H1 (cell line): ENCODE measurements around the gene DUSP10. TPM values are rescaled to one million over a fixed set of nuclear protein-coding genes. Genes with fewer than 3 reads are reported as not detected.
A peak's percentile ranks its signal among the peaks of the same experiment; 100 is the strongest.

Experiments used
- CTCF ChIA-PET: fragments of 300-600 bp; sonication (Branson Sonifier 250); formaldehyde crosslinking; loops from one replicate; lab custom pipeline; 2021; ENCODE audit not compliant: partially characterized antibody; lab: Charles Lee
- POLR2A ChIA-PET: fragments of 300-600 bp; sonication (Branson Sonifier 250); formaldehyde crosslinking; loops from one replicate; lab custom pipeline; 2021; ENCODE audit warnings: inconsistent platforms; ENCODE audit not compliant: partially characterized antibody; lab: Charles Lee
- DNase-seq, 2 experiments: peaks; one replicate each; pipeline versions ENCODE4 v3.0.0 to v3.0.0-alpha.2; 2010 to 2022; ENCODE audit warnings: low spot score in 2 of 2, low read depth in 1 of 2, mixed read lengths in 1 of 2
- FAIRE-seq: peaks from 2 replicates; lab custom pipeline; 2011; peaks lifted over from hg19 to GRCh38; lab: Jason Lieb, UNC
- H2AFZ ChIP-seq: 2 replicates; pipeline ENCODE4 v1.8.1; 2012; ENCODE audit warnings: low read length, inconsistent platforms
- H2AK5ac ChIP-seq: 2 replicates; pipeline ENCODE4 v1.6.1; 2013; ENCODE audit warnings: low read depth, low read length
- H2BK120ac ChIP-seq: replicated peaks from 2 replicates; pipeline ENCODE3; 2013; ENCODE audit warnings: low read depth, low read length, inconsistent platforms
- H2BK12ac ChIP-seq: 2 replicates; pipeline ENCODE4 v1.6.1; 2013; ENCODE audit warnings: low read depth, low read length
- H2BK15ac ChIP-seq: 2 replicates; pipeline ENCODE4 v1.6.1; 2013; ENCODE audit warnings: low read length
- H2BK20ac ChIP-seq: 2 replicates; pipeline ENCODE4 v1.6.1; 2013; ENCODE audit warnings: low read length
- H2BK5ac ChIP-seq: 2 replicates; pipeline ENCODE4 v1.6.1; 2013; ENCODE audit warnings: low read depth, low read length
- H3K14ac ChIP-seq: 2 replicates; pipeline ENCODE4 v1.6.1; 2013; ENCODE audit warnings: inconsistent platforms; ENCODE audit not compliant: insufficient read length
- H3K18ac ChIP-seq: 2 replicates; pipeline ENCODE4 v1.6.1; 2013; ENCODE audit warnings: low read length; ENCODE audit errors: extremely low read depth
- H3K23ac ChIP-seq: 2 replicates; pipeline ENCODE4 v1.6.1; 2013; ENCODE audit warnings: inconsistent platforms; ENCODE audit not compliant: insufficient read length
- H3K23me2 ChIP-seq: 2 replicates; pipeline ENCODE4 v1.6.1; 2013; ENCODE audit warnings: low read depth, low read length
- H3K27ac ChIP-seq: 2 replicates; pipeline ENCODE4 v1.6.1; 2011; ENCODE audit warnings: low read depth, low read length, inconsistent platforms
- H3K27me3 ChIP-seq, 4 experiments: replicated peaks in 1 of 4; 1 replicate in 1 of 4; 2 replicates in 3 of 4; pipeline versions ENCODE4 v1.6.1 to v1.8.1; 2011 to 2013; ENCODE audit warnings: low read length in 3 of 4, mild to moderate bottlenecking in 3 of 4, inconsistent platforms in 2 of 4, mixed read lengths in 2 of 4, moderate library complexity in 1 of 4; ENCODE audit not compliant: control insufficient read depth in 3 of 4, insufficient read depth in 3 of 4; ENCODE audit errors: extremely low read depth in 1 of 4
- H3K36me3 ChIP-seq, 4 experiments: 2 replicates each; pipeline versions ENCODE4 v1.6.1 to v1.8.1; 2011 to 2013; ENCODE audit warnings: mild to moderate bottlenecking in 4 of 4, low read length in 3 of 4, moderate library complexity in 2 of 4, control low read depth in 1 of 4, inconsistent platforms in 1 of 4; ENCODE audit not compliant: insufficient read depth in 4 of 4, control insufficient read depth in 2 of 4
- H3K4ac ChIP-seq: replicated peaks from 2 replicates; pipeline ENCODE3; 2013; ENCODE audit warnings: low read length, low read depth, mixed read lengths, inconsistent platforms; ENCODE audit not compliant: insufficient read length
- H3K4me1 ChIP-seq, 4 experiments: replicated peaks in 1 of 4; 1 replicate in 1 of 4; 2 replicates in 3 of 4; pipeline versions ENCODE4 v1.6.1 to v1.8.1; 2011 to 2013; ENCODE audit warnings: low read length in 3 of 4, inconsistent platforms in 2 of 4, mixed read lengths in 1 of 4; ENCODE audit not compliant: insufficient read depth in 4 of 4, control insufficient read depth in 3 of 4
- H3K4me2 ChIP-seq, 2 experiments: 2 replicates each; pipeline versions ENCODE4 v1.6.1 to v1.8.1; 2011 to 2013; ENCODE audit warnings: low read depth in 2 of 2, low read length in 2 of 2, control low read depth in 1 of 2, inconsistent platforms in 1 of 2, mild to moderate bottlenecking in 1 of 2; ENCODE audit not compliant: insufficient read depth in 1 of 2
- H3K4me3 ChIP-seq, 4 experiments: fragments of 200-600, 300-600 bp in 1 of 4; sonication (generic), shearing (Covaris generic), sonication (Bioruptor Twin) in 1 of 4; 2 replicates each; pipeline versions ENCODE4 v1.5.1 to v1.8.1; 2011 to 2016; ENCODE audit warnings: low read length in 4 of 4, low read depth in 3 of 4, control low read depth in 2 of 4, inconsistent platforms in 2 of 4, mild to moderate bottlenecking in 2 of 4, mixed read lengths in 1 of 4, moderate library complexity in 1 of 4; ENCODE audit not compliant: insufficient read depth in 2 of 4; ENCODE audit errors: extremely low read depth in 1 of 4
- H3K56ac ChIP-seq: replicated peaks from 2 replicates; pipeline ENCODE3; 2013; ENCODE audit warnings: low read depth, mild to moderate bottlenecking, mixed read lengths, low read length, inconsistent platforms; ENCODE audit not compliant: insufficient read length
- H3K79me1 ChIP-seq: 2 replicates; pipeline ENCODE4 v1.6.1; 2013; ENCODE audit warnings: low read depth, low read length, control low read depth
- H3K79me2 ChIP-seq, 2 experiments: 2 replicates each; pipeline versions ENCODE4 v1.6.1 to v1.8.1; 2012 to 2013; ENCODE audit warnings: low read length in 2 of 2, mild to moderate bottlenecking in 2 of 2, inconsistent platforms in 1 of 2; ENCODE audit not compliant: insufficient read depth in 2 of 2, control insufficient read depth in 1 of 2
- H3K9ac ChIP-seq, 4 experiments: replicated peaks in 1 of 4; 1 replicate in 1 of 4; 2 replicates in 3 of 4; pipeline versions ENCODE4 v1.6.1 to v1.8.1; 2011 to 2013; ENCODE audit warnings: low read depth in 3 of 4, low read length in 3 of 4, control low read depth in 2 of 4, mild to moderate bottlenecking in 2 of 4, moderate library complexity in 2 of 4, inconsistent platforms in 1 of 4; ENCODE audit errors: extremely low read depth in 1 of 4
- H3K9me3 ChIP-seq, 2 experiments: 2 replicates each; pipeline versions ENCODE4 v1.6.1 to v1.8.1; 2012 to 2013; ENCODE audit warnings: mild to moderate bottlenecking in 2 of 2, moderate library complexity in 2 of 2, control low read depth in 1 of 2, inconsistent platforms in 1 of 2, low read depth in 1 of 2, low read length in 1 of 2, mixed read lengths in 1 of 2; ENCODE audit not compliant: insufficient read depth in 2 of 2
- H4K20me1 ChIP-seq, 2 experiments: replicated peaks in 1 of 2; 2 replicates each; pipeline versions ENCODE3 to v1.8.1; 2011 to 2013; ENCODE audit warnings: inconsistent platforms in 2 of 2, low read length in 2 of 2, mild to moderate bottlenecking in 1 of 2; ENCODE audit not compliant: insufficient read depth in 2 of 2, control insufficient read depth in 1 of 2
- H4K5ac ChIP-seq: 2 replicates; pipeline ENCODE4 v1.6.1; 2013; ENCODE audit warnings: low read length, low read depth, mixed read lengths, inconsistent platforms; ENCODE audit not compliant: insufficient read length
- H4K8ac ChIP-seq: 2 replicates; pipeline ENCODE4 v1.8.0; 2013; ENCODE audit warnings: mild to moderate bottlenecking, moderate library complexity, low read length, inconsistent platforms; ENCODE audit not compliant: insufficient read depth; ENCODE audit errors: extremely low read depth
- H4K91ac ChIP-seq: replicated peaks from 2 replicates; pipeline ENCODE3; 2013; ENCODE audit warnings: low read length, mixed read lengths, inconsistent platforms; ENCODE audit not compliant: insufficient read length
- EZH2 ChIP-seq: fragments of 200-600 bp; sonication (generic); IDR thresholded peaks from 2 replicates; pipeline ENCODE4 v1.7.1; 2012; ENCODE audit warnings: low read depth, mild to moderate bottlenecking, moderate library complexity, low read length, inconsistent platforms; ENCODE audit not compliant: severe bottlenecking
- TBP ChIP-seq: IDR thresholded peaks from 2 replicates; pipeline ENCODE4 v1.6.1; 2011; ENCODE audit warnings: low read depth, low read length, improper control_type of control experiment
- WGBS, 2 experiments: shearing (Covaris generic) in 1 of 2; methylation state at CpG; one replicate each; pipeline versions ENCODE4 v1.1.6 to v1.1.7; 2013 to 2015; ENCODE audit warnings: low lambda C conversion rate in 2 of 2, mixed read lengths in 2 of 2, inconsistent platforms in 1 of 2, low coverage in 1 of 2, missing lambda C conversion rate in 1 of 2; ENCODE audit not compliant: insufficient replicate concordance in 2 of 2, insufficient coverage in 1 of 2, insufficient read length in 1 of 2; ENCODE audit errors: extremely low coverage in 1 of 2, missing lambda C conversion rate in 1 of 2; 5-methylcytosine and 5-hydroxymethylcytosine counted together
- polyA plus RNA-seq, 7 experiments: library from polyadenylated mRNA; depleted of rRNA in 3 of 7; stranded (reverse) in 5 of 7; unstranded in 2 of 7; fragments of >200 nt in 5 of 7; fragments of 200-250 nt in 2 of 7; gene quantifications; 1 replicate in 5 of 7; 2 replicates in 1 of 7; 4 replicates in 1 of 7; pipeline versions ENCODE4 v1.2.1 to v1.2.3, GENCODE V29; 2011 to 2013; ENCODE audit warnings: missing spikeins in 2 of 7, mixed read lengths in 2 of 7
- total RNA-seq: library from RNA; stranded (reverse); fragmentation: NEBNext Ultra II Directional; extraction: Animal tissue kit (Norgen Biotek cat#: 25700); gene quantifications from 2 replicates; pipeline ENCODE4 v1.2.1, GENCODE V29; 2021

The DUSP10 gene
- total and polyA plus RNA-seq, 2 of the 8 experiments (the other 6 are each of a cell fraction or from before 2014, with no cell fraction given), result 1.2 TPM

- Histone ChIP-seq H3K14ac (no peak overlapping the region), H4K5ac (no peak overlapping the region), H4K20me1 (peaks cover 0 to 7% of the 10 kb centered on the region in 2 experiments), H3K4me1 (peaks cover 5 to 13% (median 8%) of the 10 kb centered on the region in 4 experiments), H2BK12ac (no peak overlapping the region), H3K18ac (no peak overlapping the region), H2BK20ac (no peak overlapping the region), H3K4me3 (peak overlapping the region; percentile 78 to 95 (median 86); a peak in 5 of 8 replicates), H2BK120ac (no peak overlapping the region), H2BK5ac (no peak overlapping the region), H3K27ac (no peak overlapping the region), H3K23me2 (peaks cover 15% of the 10 kb centered on the region), H3K9ac (peak overlapping the region in 1 of 4 experiments; percentile 44; a peak in 1 of 7 replicates), H2BK15ac (no peak overlapping the region), H3K36me3 (no peaks in the 10 kb centered on the region), H3K4ac (no peak overlapping the region), H4K91ac (no peak overlapping the region), H3K9me3 (no peaks in the 10 kb centered on the region), H3K56ac (no peak overlapping the region), H3K4me2 (peak overlapping the region; percentile 91 to 99), H2AK5ac (no peak overlapping the region), H3K79me1 (no peaks in the 10 kb centered on the region), H4K8ac (no peak overlapping the region), H3K27me3 (peaks cover 6 to 27% (median 23%) of the 10 kb centered on the region in 4 experiments), H2AFZ (no peak overlapping the region), H3K23ac (no peak overlapping the region), H3K79me2 (no peaks in the 10 kb centered on the region)
- ChIA-PET CTCF (interaction anchor here (0.7 to 1.9 kb wide), 4 partner anchors 16 to 595 kb away, joined by 3 to 6 read pairs (median 4); no protein-coding TSS in a partner anchor), POLR2A (interaction anchor here (1.2 to 3.0 kb wide), 4 partner anchors 10 to 25 kb away, joined by 3 to 13 read pairs (median 6); no protein-coding TSS in a partner anchor)
- no peak for FAIRE-seq
- no peak for DNase-seq
- WGBS, 2 experiments, result 44% methylated on average over 11 of the region's 11 CpGs; no CpG with 5 or more reads in 1 of the 2 experiments
- TF ChIP-seq TBP (no peak), EZH2 (peak; percentile 18)
These were observed 1.4 kb downstream of the DUSP10 start for GRCh38 chr1:221740369-221740992.
